Activated CD4-positive, alpha-beta T cell treated with anti-CD3 and anti-CD28 coated beads, Interleukin-2, amount 50 U/mL, for 1 hour (primary cell): Measurements from ENCODE around the gene LGALS7.

Source experiments
- DNase-seq: peaks from one replicate; pipeline ENCODE4 v3.0.0-alpha.2; 2020

Gene LGALS7

DNA sequence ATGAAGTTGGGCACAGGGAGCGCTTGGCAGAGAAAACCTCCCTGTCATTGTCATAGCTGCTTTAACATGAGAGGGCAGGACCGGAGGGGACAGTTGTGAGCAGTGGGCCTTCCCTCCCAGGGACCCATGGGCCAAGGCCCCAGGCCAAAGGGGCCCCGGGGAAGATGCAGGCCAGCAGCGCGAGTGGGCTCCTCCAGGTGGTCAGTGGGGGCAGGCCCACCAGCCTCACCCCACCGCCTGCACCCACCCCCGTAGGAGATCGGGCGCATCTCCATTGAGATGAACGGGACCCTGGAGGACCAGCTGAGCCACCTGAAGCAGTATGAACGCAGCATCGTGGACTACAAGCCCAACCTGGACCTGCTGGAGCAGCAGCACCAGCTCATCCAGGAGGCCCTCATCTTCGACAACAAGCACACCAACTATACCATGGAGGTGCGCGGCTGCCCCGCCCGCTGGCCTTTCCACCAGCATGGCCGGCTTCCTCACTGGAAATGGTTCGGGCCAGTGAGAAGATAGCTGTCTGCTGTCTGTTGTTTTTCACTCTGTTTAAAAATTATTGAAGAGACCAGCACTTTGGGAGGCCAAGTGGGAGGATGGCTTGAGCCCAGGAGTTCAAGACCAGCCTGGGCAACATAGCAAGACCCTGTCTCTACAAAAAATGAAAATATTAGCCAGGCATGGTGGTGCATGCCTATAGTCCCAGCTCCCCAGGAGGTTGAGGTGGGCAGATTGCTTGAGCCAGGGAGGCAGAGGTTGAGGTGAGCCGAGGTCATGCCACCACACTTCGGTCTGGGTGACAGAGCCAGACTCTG lies 47.6 kb downstream of the LGALS7 start:
- DNase-seq = no peak

GRCh38 chr19:38723990-38724854 lies 49.1 kb downstream of the LGALS7 start:
- DNase-seq = no peak

DNA sequence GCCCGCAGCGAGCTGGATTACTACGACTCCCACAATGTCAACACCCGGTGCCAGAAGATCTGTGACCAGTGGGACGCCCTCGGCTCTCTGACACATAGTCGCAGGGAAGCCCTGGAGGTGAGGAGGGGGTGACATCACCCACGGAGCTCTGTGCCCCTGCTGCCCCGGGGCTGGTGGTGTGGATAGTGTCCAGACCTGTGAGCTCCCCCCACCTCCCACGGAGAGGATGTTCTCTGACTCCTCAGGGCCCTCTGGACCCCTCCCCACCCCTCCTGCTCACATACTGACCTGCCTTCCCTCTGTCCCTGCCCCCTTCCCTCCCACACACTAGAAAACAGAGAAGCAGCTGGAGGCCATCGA lies 49.7 kb downstream of the LGALS7 start:
- DNase-seq = no peak

GRCh38 chr19:38722947-38723605 lies 50.2 kb downstream of the LGALS7 start:
- no peak for DNase-seq

DNA sequence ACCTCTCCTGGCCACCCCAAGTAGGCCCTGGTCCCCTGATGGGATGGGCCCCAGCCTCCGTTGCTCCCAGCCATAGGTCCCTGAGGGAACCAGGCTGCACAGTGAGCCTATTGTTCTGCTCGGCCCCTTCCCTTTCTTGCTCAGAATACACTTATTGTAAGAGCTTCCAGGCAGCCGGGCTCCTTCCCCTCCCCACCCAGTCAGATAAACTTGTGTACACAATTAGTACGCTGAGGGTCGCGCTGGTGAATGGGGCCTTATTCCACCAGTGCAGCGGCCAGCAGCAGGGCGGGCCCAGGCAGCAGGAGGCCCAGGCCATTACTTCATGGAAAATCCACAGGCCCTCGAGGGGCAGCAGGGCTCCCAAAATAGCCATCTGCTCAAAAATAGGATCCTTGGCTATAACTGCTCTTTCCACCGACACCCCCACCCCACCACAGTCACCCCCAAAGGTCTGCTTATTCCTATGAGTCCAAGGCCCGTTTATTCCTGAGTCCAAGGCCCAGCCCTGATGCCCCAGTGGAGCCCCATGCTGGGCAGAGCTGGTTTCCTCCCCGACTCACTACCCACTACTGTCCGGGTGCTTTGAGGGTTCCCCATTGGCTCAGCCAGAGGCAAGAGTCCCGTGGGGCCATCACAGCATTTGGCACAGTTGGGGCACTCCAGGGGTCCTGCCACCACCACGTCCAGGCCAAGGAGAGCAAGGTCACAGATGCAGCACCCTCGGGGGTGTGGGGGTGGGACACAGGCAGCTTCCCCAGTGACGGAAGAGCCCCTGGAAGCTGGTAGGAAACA lies 51.1 kb downstream of the LGALS7 start:
- DNase-seq = no peak

DNA sequence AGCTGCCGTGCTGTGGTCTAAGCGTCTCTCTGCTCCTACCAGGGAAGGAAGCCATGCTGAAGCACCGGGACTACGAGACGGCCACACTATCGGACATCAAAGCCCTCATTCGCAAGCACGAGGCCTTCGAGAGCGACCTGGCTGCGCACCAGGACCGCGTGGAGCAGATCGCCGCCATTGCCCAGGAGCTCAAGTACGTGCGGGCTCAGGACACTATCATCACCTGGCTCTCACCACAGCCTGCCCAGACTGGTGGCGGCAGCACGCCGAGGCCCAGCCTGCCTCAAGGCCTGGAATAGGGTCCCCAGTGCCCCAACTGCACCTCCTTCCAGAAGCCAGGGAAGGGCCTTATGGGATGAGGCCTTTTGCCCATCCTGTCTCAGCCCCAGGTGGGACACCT lies 51.8 kb downstream of the LGALS7 start:
- DNase-seq = no peak
